OCI-LY1 (cell line): Measurements from ENCODE around the gene PCDHGA3.
"Not testable (repeated sequence)": the region's sequence is repeated elsewhere in the genome, so short reads cannot be mapped to it uniquely, and the experiment has no call there.

Experiments
- H2AFZ ChIP-seq: fragments of 200-600 bp; sonication (generic), shearing (Covaris generic); 2 replicates; pipeline ENCODE4 v1.6.0; 2014; ENCODE audit warnings: antibody characterized with exemption, mild to moderate bottlenecking, low read length
- H3F3A ChIP-seq: fragments of 200-600 bp; sonication (generic), shearing (Covaris generic); 2 replicates; pipeline ENCODE4 v1.6.0; 2014; ENCODE audit warnings: mild to moderate bottlenecking, antibody characterized with exemption, low read length, moderate library complexity; ENCODE audit not compliant: insufficient read depth
- H3K27ac ChIP-seq: fragments of 200-600 bp; sonication (generic); 2 replicates; pipeline ENCODE4 v1.5.1; 2014; ENCODE audit warnings: low read length, mixed run types, mild to moderate bottlenecking, low read depth; ENCODE audit not compliant: poor library complexity, severe bottlenecking
- H3K27me3 ChIP-seq: fragments of 200-600 bp; sonication (generic); 2 replicates; pipeline ENCODE4 v1.6.0; 2014; ENCODE audit warnings: antibody characterized with exemption, mild to moderate bottlenecking, low read length, moderate library complexity; ENCODE audit not compliant: insufficient read depth
- H3K36me3 ChIP-seq: fragments of 200-600 bp; sonication (generic); 2 replicates; pipeline ENCODE4 v1.6.1; 2014; ENCODE audit warnings: mild to moderate bottlenecking, antibody characterized with exemption, low read length, moderate library complexity, mixed read lengths; ENCODE audit not compliant: insufficient read depth
- H3K4me1 ChIP-seq: fragments of 200-600 bp; sonication (generic); 2 replicates; pipeline ENCODE4 v1.5.1; 2014; ENCODE audit warnings: mild to moderate bottlenecking, low read length, moderate library complexity; ENCODE audit not compliant: insufficient read depth, severe bottlenecking
- H3K4me2 ChIP-seq: fragments of 200-600 bp; sonication (generic), shearing (Covaris generic); 2 replicates; pipeline ENCODE4 v1.6.1; 2014; ENCODE audit warnings: low read length
- H3K4me3 ChIP-seq: fragments of 200-600 bp; sonication (generic); 2 replicates; pipeline ENCODE4 v1.5.1; 2014; ENCODE audit warnings: low read length, low read depth, mild to moderate bottlenecking, mixed read lengths; ENCODE audit not compliant: poor library complexity, severe bottlenecking
- H3K79me2 ChIP-seq: fragments of 200-600 bp; shearing (Covaris generic); 2 replicates; pipeline ENCODE4 v1.6.1; 2016; ENCODE audit warnings: mixed run types, low read length, mixed read lengths; ENCODE audit not compliant: insufficient read depth
- H3K9ac ChIP-seq: fragments of 200-600 bp; sonication (generic), shearing (Covaris generic); 2 replicates; pipeline ENCODE4 v1.6.1; 2014; ENCODE audit warnings: mild to moderate bottlenecking, low read length, mixed read lengths
- H3K9me2 ChIP-seq: fragments of 200-600 bp; sonication (generic), shearing (Covaris generic); 2 replicates; pipeline ENCODE4 v1.6.1; 2014; ENCODE audit warnings: low read depth, mild to moderate bottlenecking, low read length, mixed read lengths
- H3K9me3 ChIP-seq: fragments of 200-600 bp; shearing (Covaris generic); 2 replicates; pipeline ENCODE4 v1.6.1; 2014; ENCODE audit warnings: low read length, mixed read lengths
- H4K20me1 ChIP-seq: fragments of 200-600 bp; sonication (generic), shearing (Covaris generic); 2 replicates; pipeline ENCODE4 v1.6.0; 2016; ENCODE audit warnings: mild to moderate bottlenecking, low read length; ENCODE audit not compliant: insufficient read depth
- CTCF ChIP-seq: fragments of 200-600 bp; sonication (generic), shearing (Covaris generic); IDR thresholded peaks from 2 replicates; pipeline ENCODE4 v1.5.1; 2017; ENCODE audit warnings: mild to moderate bottlenecking, antibody characterized with exemption, low read length, moderate library complexity, mixed read lengths
- EZH2 ChIP-seq: fragments of 200-600 bp; sonication (generic), shearing (Covaris generic); IDR thresholded peaks from 2 replicates; pipeline ENCODE4 v1.8.0; 2017; ENCODE audit warnings: borderline replicate concordance, mixed run types, mild to moderate bottlenecking, antibody characterized with exemption, low read length, moderate library complexity, mixed read lengths

Gene PCDHGA3

GRCh38 chr5:141328231-141328630 lies 15.4 kb upstream of the PCDHGA3 start:
- TF ChIP-seq CTCF: no peak
- TF ChIP-seq EZH2: no peak
- Histone ChIP-seq H3K4me1 (peaks cover 9% of the 10 kb centered on the region), H3K9me2 (no peaks in the 10 kb centered on the region), H3K36me3 (no peaks in the 10 kb centered on the region), H3K27ac (no peak overlapping the region), H3K4me2 (no peak overlapping the region), H4K20me1 (no peaks in the 10 kb centered on the region), H2AFZ (no peak overlapping the region), H3K79me2 (no peaks in the 10 kb centered on the region), H3K9me3 (peaks cover 6% of the 10 kb centered on the region), H3K4me3 (no peak overlapping the region), H3K9ac (no peak overlapping the region), H3F3A (no peaks in the 10 kb centered on the region), H3K27me3 (no peaks in the 10 kb centered on the region)

GRCh38 chr5:141330299-141331080 lies 13.1 kb upstream of the PCDHGA3 start, which contains the start of gene PCDHGA1:
Gene PCDHGA1, plus strand, starts transcription at chr5:141330514.
- Histone ChIP-seq H3K27me3 (no peaks in the 10 kb centered on the region), H3K9ac (no peak within 1 kb of the TSS), H3F3A (no peaks in the 10 kb centered on the region), H3K36me3 (no peaks in the 10 kb centered on the region), H3K27ac (no peak within 1 kb of the TSS), H3K79me2 (no peaks in the 10 kb centered on the region), H4K20me1 (no peaks in the 10 kb centered on the region), H2AFZ (no peak within 1 kb of the TSS), H3K4me3 (no peak within 1 kb of the TSS), H3K4me2 (no peak within 1 kb of the TSS), H3K9me3 (peaks cover 14% of the 10 kb centered on the region), H3K9me2 (no peaks in the 10 kb centered on the region), H3K4me1 (peaks cover 15% of the 10 kb centered on the region)
- TF ChIP-seq CTCF (peak; percentile 47; the same call in 1 of the 2 replicates), EZH2 (no peak)

GRCh38 chr5:141332571-141332970 lies 11.1 kb upstream of the PCDHGA3 start:
- H3K36me3 ChIP-seq, H3F3A ChIP-seq, H3K4me3 ChIP-seq, H2AFZ ChIP-seq, H3K27me3 ChIP-seq, H3K9ac ChIP-seq, H3K27ac ChIP-seq, H3K4me1 ChIP-seq, H3K79me2 ChIP-seq, H4K20me1 ChIP-seq, H3K9me2 ChIP-seq, H3K4me2 ChIP-seq: not testable (repeated sequence)
- peaks cover 19% of the 10 kb centered on the region for H3K9me3 ChIP-seq
